GM19023 (cell line): ENCODE data around the gene CLDN22.

Source experiments
- ATAC-seq: cut with Tn5 transposase; IDR thresholded peaks from one replicate; pipeline ENCODE4 v1.9.1; 2021; ENCODE audit warnings: mild to moderate bottlenecking, moderate library complexity; ENCODE audit not compliant: unreplicated experiment

Gene CLDN22

GRCh38 chr4:183285886-183286285 is 34.2 kb downstream of the CLDN22 start:
- ATAC-seq, result no peak

GRCh38 chr4:183284965-183285364 is 35.1 kb downstream of the CLDN22 start:
- ATAC-seq, result no peak

GRCh38 chr4:183284258-183284785 is 35.8 kb downstream of the CLDN22 start:
- no peak for ATAC-seq

- ATAC-seq, result no peak
These were observed 44.0 kb downstream of the CLDN22 start for GRCh38 chr4:183276106-183276505.

GRCh38 chr4:183272384-183272783 is 47.7 kb downstream of the CLDN22 start:
- ATAC-seq, result no peak

GRCh38 chr4:183268556-183268955 is 51.5 kb downstream of the CLDN22 start:
- ATAC-seq, result no peak
